Bone marrow (tissue), 2 donors: Measurements from ENCODE around the gene TTC21A.

ENCODE experiments used
- DNase-seq, 2 donors: peaks; one replicate each; lab custom pipeline; 2025; lab: John Stamatoyannopoulos, UW

The TTC21A gene

GRCh38 chr3:39121621-39122020 lies 14.1 kb downstream of the TTC21A start:
- peak in 1 of 2 donors; percentile 42 for DNase-seq

- no peak for DNase-seq
These were observed 15.3 kb downstream of the TTC21A start for GRCh38 chr3:39122813-39123212.

GRCh38 chr3:39124876-39125840 lies 17.7 kb downstream of the TTC21A start:
- DNase-seq = no peak

- DNase-seq = no peak
These were observed 18.5 kb downstream of the TTC21A start for GRCh38 chr3:39125841-39126500.

GRCh38 chr3:39126532-39127071 lies 19.1 kb downstream of the TTC21A start:
- peak in 1 of 2 donors; percentile 50 for DNase-seq

- DNase-seq = no peak
These were observed 19.9 kb downstream of the TTC21A start for GRCh38 chr3:39127269-39127907.

- DNase-seq = peak in 1 of 2 donors; percentile 58
These were observed 20.4 kb downstream of the TTC21A start for GRCh38 chr3:39127908-39128304.

GRCh38 chr3:39128951-39129350 lies 21.5 kb downstream of the TTC21A start:
- no peak for DNase-seq

- no peak for DNase-seq
These were observed 22.5 kb downstream of the TTC21A start for GRCh38 chr3:39130026-39130425.

- no peak for DNase-seq
These were observed 23.3 kb downstream of the TTC21A start for GRCh38 chr3:39130693-39131265.

- DNase-seq = no peak
These were observed 24.9 kb downstream of the TTC21A start for GRCh38 chr3:39132096-39133092.

- DNase-seq = no peak
These were observed 25.6 kb downstream of the TTC21A start for GRCh38 chr3:39133093-39133490.

GRCh38 chr3:39133822-39134221 lies 26.3 kb downstream of the TTC21A start:
- no peak for DNase-seq

GRCh38 chr3:39134305-39134704 lies 26.8 kb downstream of the TTC21A start:
- DNase-seq = no peak

- DNase-seq = no peak
These were observed 27.8 kb downstream of the TTC21A start for GRCh38 chr3:39135170-39135805.

- DNase-seq = no peak
These were observed 29.3 kb downstream of the TTC21A start for GRCh38 chr3:39136533-39137434.

- no peak for DNase-seq
These were observed 30.0 kb downstream of the TTC21A start for GRCh38 chr3:39137435-39137936.

- no peak for DNase-seq
These were observed 30.7 kb downstream of the TTC21A start for GRCh38 chr3:39137991-39138803.
